ENCODE measurements around the gene UGT1A10. TPM values are rescaled to one million over a fixed set of nuclear protein-coding genes. Genes with fewer than 3 reads are reported as not detected.
A peak's percentile ranks its signal among the peaks of the same experiment; 100 is the strongest.
"Not testable (repeated sequence)": the region's sequence is repeated elsewhere in the genome, so short reads cannot be mapped to it uniquely, and the experiment has no call there.

Gene UGT1A10
- polyA plus RNA-seq, 6 donors from 2014 or later = not detected

- ATAC-seq (ENCODE audit: low read depth in 2 of 2) (no peak), DNase-seq (no peak)
- Mint-ChIP-seq H3K4me3 (no peak overlapping the region), H3K9me3 (no peaks in the 10 kb centered on the region), H3K36me3 (no peaks in the 10 kb centered on the region), H3K4me1 (peaks cover 5 to 9% (median 8%) of the 10 kb centered on the region in 3 donors), H3K27ac (no peak overlapping the region), H3K27me3 (peaks cover 4 to 15% (median 8%) of the 10 kb centered on the region in 3 donors)
Observed at GRCh38 chr2:233688341-233688740, 52.1 kb downstream of the UGT1A10 start.

DNA sequence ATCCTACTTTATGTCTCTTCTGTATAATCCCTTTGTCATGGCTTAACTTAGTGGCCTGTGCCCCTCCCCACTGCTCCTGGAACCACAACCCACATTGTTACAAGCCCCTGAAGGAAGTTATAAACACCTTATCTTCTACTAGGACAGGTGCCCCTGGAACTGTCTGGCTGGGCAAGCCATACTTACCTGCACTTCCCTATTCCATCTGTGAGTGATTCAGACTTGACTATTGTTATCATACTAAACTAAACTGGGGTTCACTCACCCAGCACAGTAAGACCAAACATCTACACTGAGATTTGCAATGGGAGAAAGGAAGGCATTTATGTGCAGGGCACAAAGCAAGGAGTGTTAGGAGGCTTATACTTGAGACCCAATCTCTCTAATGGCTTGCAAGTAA, 52.8 kb downstream of the UGT1A10 start:
- H3K4me1 Mint-ChIP-seq = peaks cover 5 to 8% (median 6%) of the 10 kb centered on the region in 3 donors
- no peaks in the 10 kb centered on the region for H3K9me3 Mint-ChIP-seq
- peak overlapping the region in 1 of 8 donors; percentile 1 for H3K4me3 Mint-ChIP-seq
- DNase-seq (no peak), ATAC-seq (ENCODE audit: low read depth in 2 of 2) (no peak)
- no peaks in the 10 kb centered on the region for H3K36me3 Mint-ChIP-seq
- H3K27me3 Mint-ChIP-seq = peaks cover 4 to 20% (median 8%) of the 10 kb centered on the region in 3 donors
- no peak overlapping the region for H3K27ac Mint-ChIP-seq

DNA sequence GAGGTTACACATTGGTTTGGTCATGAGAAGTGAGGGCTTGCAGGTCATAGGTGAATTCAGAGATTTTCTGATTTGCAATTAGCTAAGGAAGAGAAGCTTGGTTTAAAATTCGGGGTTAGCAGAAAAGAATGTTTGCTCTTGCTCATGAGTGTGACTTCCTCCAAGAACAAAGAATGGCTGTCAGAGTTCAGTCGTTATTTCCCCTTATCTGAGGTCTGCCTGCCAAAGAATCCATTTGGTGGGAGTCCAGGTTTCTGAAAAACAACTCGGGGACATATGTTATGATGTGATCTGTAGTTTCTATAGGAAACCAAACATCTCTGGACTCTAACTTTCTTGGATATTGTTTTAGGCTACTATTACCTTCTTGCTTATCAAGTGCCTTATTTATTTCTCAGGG, 53.3 kb downstream of the UGT1A10 start:
- ATAC-seq (ENCODE audit: low read depth in 2 of 2) = no peak
- Mint-ChIP-seq H3K27me3 (peaks cover 4 to 20% (median 8%) of the 10 kb centered on the region in 3 donors), H3K4me1 (peaks cover 5 to 8% (median 6%) of the 10 kb centered on the region in 3 donors), H3K4me3 (no peak overlapping the region), H3K9me3 (no peaks in the 10 kb centered on the region), H3K36me3 (no peaks in the 10 kb centered on the region), H3K27ac (no peak overlapping the region)
- no peak for DNase-seq

GRCh38 chr2:233690444-233690843, 54.2 kb downstream of the UGT1A10 start:
- DNase-seq (no peak), ATAC-seq (ENCODE audit: low read depth in 2 of 2) (no peak)
- Mint-ChIP-seq H3K27ac (peak overlapping the region in 1 of 6 donors; percentile 30), H3K9me3 (peaks cover 0 to under 1% (median 0%) of the 10 kb centered on the region in 7 donors), H3K27me3 (peaks cover 4 to 20% (median 8%) of the 10 kb centered on the region in 3 donors), H3K36me3 (no peaks in the 10 kb centered on the region), H3K4me3 (no peak overlapping the region), H3K4me1 (peaks cover 5 to 8% (median 6%) of the 10 kb centered on the region in 3 donors)

DNA sequence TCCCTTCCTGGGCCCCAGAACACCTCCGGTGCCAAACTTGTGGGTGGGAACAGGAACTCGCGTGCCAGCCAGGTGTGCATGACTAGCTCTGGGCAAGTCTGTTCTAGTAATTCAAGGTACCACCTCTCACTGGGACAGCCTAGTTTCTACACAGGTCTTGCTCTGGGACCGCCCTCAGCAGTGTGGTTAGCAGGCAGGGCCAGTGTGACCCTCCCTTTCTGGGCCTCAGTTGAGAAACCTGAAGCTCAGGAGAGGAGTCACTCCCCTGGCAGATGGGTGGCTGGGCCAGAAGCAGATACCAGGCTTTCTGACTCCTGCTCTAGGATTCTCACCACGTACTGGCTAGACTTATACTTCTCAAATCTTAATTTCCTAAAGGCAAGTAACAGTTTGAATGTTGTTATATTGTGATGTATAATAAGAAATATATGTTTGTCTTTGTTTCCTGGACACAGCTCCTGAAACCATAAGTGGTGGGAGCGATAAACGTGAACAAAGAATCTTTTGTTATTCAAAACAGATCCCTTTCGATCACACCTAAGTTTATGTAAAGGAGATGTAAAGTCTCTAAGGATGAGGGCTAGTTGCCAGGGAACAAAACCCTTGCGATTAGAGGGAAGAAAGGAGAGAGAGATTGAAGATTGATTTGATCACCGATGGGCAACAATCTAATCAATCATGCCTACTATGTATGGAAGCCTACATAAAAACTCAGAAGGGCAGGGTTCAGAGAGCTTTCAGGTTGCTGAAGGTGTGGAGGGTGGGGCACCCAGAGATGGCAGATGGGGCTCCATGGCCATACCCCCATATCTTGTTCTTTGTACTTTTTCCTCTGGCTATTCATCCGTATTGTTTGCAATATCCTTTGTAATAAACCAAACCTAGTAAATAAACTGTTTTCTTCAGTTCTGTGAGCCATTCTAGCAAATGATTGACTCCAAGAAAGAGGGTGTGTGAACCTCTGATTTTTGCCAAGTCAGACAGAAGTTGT, 55.5 kb downstream of the UGT1A10 start:
- no peak for DNase-seq

GRCh38 chr2:233692648-233693047, 56.4 kb downstream of the UGT1A10 start, which contains the start of gene UGT1A6:
Gene UGT1A6, plus strand, starts transcription at chr2:233692890. Its CDS starts 115 bp downstream, at chr2:233693005.
- H3K27ac Mint-ChIP-seq = peak within 1 kb of the TSS in 2 of 6 donors; percentile 21 to 69
- no peaks in the 10 kb centered on the region for H3K36me3 Mint-ChIP-seq
- H3K4me1 Mint-ChIP-seq = peaks cover 5 to 8% (median 6%) of the 10 kb centered on the region in 3 donors
- peaks cover 4 to 13% (median 7%) of the 10 kb centered on the region in 3 donors for H3K27me3 Mint-ChIP-seq
- H3K9me3 Mint-ChIP-seq = peaks cover 0 to 3% (median 0%) of the 10 kb centered on the region in 7 donors
- ATAC-seq (ENCODE audit: low read depth in 2 of 2) = no peak
- no peak for DNase-seq
- H3K4me3 Mint-ChIP-seq = no peak within 1 kb of the TSS

More for the DNA sequence above, 55.5 kb downstream of the UGT1A10 start:
- Mint-ChIP-seq H3K4me1 (peaks cover 5 to 8% (median 6%) of the 10 kb centered on the region in 3 donors), H3K4me3 (no peak overlapping the region), H3K9me3 (peaks cover 0 to 3% (median 0%) of the 10 kb centered on the region in 7 donors), H3K36me3 (no peaks in the 10 kb centered on the region), H3K27me3 (peaks cover 4 to 16% (median 8%) of the 10 kb centered on the region in 3 donors), H3K27ac (peak overlapping the region in 2 of 6 donors; percentile 21 to 31)
- ATAC-seq (ENCODE audit: low read depth in 2 of 2) = no peak

DNA sequence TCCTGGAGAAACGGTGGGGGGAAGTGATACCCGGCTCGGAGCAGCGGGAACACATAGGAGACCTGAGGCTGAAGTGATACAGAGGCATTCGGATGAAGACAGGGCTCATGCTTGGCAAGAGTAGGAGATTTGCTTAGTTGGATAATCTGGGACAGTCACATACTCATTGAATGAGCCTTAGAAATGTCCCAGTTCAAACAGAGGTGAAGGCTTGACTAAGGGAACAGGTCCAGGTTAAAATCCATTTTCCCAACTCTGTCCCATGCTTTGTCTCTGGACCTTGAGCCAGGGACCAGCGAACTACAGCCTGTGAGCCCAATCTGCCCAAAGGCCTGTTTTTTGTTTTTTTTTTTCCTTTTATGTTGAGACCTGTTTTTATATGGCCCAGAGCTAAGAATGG, 57.7 kb downstream of the UGT1A10 start:
- peaks cover 3 to 17% (median 3%) of the 10 kb centered on the region in 3 donors for H3K27me3 Mint-ChIP-seq
- no peaks in the 10 kb centered on the region for H3K36me3 Mint-ChIP-seq
- ATAC-seq (ENCODE audit: low read depth in 2 of 2) (no peak), DNase-seq (no peak)
- peaks cover 0 to 3% (median 0%) of the 10 kb centered on the region in 7 donors for H3K9me3 Mint-ChIP-seq
- H3K4me1 Mint-ChIP-seq = peaks cover 4 to 5% (median 5%) of the 10 kb centered on the region in 3 donors
- no peak overlapping the region for H3K4me3 Mint-ChIP-seq
- H3K27ac Mint-ChIP-seq = peak overlapping the region in 2 of 6 donors; percentile 11 to 69

- no peak for DNase-seq
- Mint-ChIP-seq H3K4me3 (no peak overlapping the region), H3K27ac (peak overlapping the region in 1 of 6 donors; percentile 80), H3K27me3 (peaks cover 0 to 19% (median 9%) of the 10 kb centered on the region in 3 donors), H3K36me3 (no peaks in the 10 kb centered on the region), H3K4me1 (no peaks in the 10 kb centered on the region), H3K9me3 (peaks cover 0 to 5% (median 0%) of the 10 kb centered on the region in 7 donors)
- ATAC-seq (ENCODE audit: low read depth in 2 of 2) = no peak
Observed at GRCh38 chr2:233698740-233699139, 62.5 kb downstream of the UGT1A10 start.

DNA sequence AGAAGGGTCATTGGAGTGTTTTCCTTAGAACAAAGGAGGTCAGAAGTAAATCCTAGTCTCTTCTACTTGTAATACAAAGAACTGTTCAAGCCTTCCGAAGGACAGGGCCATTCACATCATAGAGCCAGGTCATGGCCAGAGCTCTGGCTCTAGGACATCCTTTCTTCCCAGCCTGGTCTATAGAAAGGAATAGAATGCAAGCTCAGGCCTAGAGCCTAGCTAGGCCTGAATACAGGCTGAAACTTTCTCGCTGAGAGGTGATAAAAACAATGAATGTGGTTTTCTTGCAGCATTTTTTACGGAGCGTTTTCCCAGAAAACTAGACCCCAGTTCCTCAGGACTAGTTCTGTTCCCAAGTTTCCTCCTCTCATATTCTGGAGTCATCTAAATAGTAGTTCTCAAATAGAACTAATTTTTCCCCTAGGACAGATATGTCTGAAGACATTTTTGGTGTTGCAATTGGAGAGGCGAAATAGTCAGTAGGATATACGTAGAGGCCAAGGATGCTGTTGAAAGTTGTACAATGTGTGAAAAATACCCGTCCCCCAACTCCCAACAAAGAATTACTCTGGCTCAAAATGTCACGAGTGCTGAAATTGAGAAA, 63.3 kb downstream of the UGT1A10 start:
- Mint-ChIP-seq H3K27me3 (peaks cover 0 to 24% (median 9%) of the 10 kb centered on the region in 3 donors), H3K4me1 (no peaks in the 10 kb centered on the region), H3K9me3 (peaks cover 0 to 8% (median 5%) of the 10 kb centered on the region in 7 donors), H3K36me3 (no peaks in the 10 kb centered on the region), H3K4me3 (no peak overlapping the region), H3K27ac (no peak overlapping the region)
- DNase-seq (no peak), ATAC-seq (ENCODE audit: low read depth in 2 of 2) (no peak)

- no peak for DNase-seq
- Mint-ChIP-seq H3K4me3 (no peak overlapping the region), H3K27ac (no peak overlapping the region), H3K4me1 (no peaks in the 10 kb centered on the region), H3K27me3 (peaks cover 0 to 24% (median 12%) of the 10 kb centered on the region in 3 donors), H3K9me3 (peaks cover 0 to 8% (median 5%) of the 10 kb centered on the region in 7 donors), H3K36me3 (no peaks in the 10 kb centered on the region)
- ATAC-seq (ENCODE audit: low read depth in 2 of 2) = no peak
Observed at GRCh38 chr2:233700028-233700635, 63.9 kb downstream of the UGT1A10 start.

DNA sequence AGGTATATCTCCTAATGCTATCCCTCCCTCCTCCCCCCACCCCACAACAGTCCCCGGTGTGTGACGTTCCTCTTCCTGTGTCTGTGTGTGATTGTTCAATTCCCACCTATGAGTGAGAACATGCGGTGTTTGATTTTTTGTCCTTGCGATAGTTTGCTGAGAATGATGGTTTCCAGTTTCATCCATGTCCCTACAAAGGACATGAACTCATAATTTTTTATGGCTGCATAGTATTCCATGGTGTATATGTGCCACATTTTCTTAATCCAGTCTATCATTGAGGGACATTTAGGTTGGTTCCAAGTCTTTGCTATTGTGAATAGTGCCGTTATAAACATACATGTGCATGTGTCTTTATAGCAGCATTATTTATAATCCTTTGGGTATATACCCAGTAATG, 64.6 kb downstream of the UGT1A10 start:
- H3K36me3 Mint-ChIP-seq; H3K27ac Mint-ChIP-seq; H3K4me3 Mint-ChIP-seq; H3K9me3 Mint-ChIP-seq; ATAC-seq (ENCODE audit: low read depth in 2 of 2); H3K4me1 Mint-ChIP-seq; DNase-seq: not testable (repeated sequence)
- H3K27me3 Mint-ChIP-seq = peaks cover 0 to 24% (median 17%) of the 10 kb centered on the region in 3 donors

DNA sequence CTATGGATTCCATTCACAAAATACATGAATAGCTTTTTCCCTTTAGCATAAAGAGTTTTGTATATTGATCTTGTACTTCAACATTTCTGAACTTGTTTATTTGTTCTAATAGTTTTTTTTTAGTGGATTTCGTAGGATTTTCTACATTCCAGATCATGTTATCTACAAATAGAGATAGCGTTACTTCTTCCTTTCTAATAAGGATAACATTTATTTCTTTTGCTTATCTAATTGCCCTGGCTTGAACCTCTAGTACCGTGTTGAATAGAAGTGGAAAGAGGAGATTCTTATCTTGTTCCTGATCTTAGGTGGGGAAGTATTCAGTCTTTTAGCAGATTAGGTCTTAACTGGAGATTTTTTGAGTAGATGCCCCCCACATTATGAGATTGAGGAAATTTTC, 66.0 kb downstream of the UGT1A10 start:
- H3K36me3 Mint-ChIP-seq = no peaks in the 10 kb centered on the region
- H3K4me1 Mint-ChIP-seq = no peaks in the 10 kb centered on the region
- ATAC-seq (ENCODE audit: low read depth in 2 of 2) = no peak
- no peak overlapping the region for H3K4me3 Mint-ChIP-seq
- H3K27me3 Mint-ChIP-seq = peaks cover 0 to 27% (median 17%) of the 10 kb centered on the region in 3 donors
- no peak overlapping the region for H3K27ac Mint-ChIP-seq
- DNase-seq = no peak
- peaks cover 0 to 8% (median 3%) of the 10 kb centered on the region in 7 donors for H3K9me3 Mint-ChIP-seq

All from naive B cell (primary cell).